ENCODE data around the gene SRA1. TPM values are rescaled to one million over a fixed set of nuclear protein-coding genes. Genes with fewer than 3 reads are reported as not detected.

The SRA1 gene
- total and polyA plus RNA-seq, 2 of the 13 experiments (the other 11 are each of a cell fraction or from before 2014, with no cell fraction given), result 14.2 to 32.8 TPM

DNA sequence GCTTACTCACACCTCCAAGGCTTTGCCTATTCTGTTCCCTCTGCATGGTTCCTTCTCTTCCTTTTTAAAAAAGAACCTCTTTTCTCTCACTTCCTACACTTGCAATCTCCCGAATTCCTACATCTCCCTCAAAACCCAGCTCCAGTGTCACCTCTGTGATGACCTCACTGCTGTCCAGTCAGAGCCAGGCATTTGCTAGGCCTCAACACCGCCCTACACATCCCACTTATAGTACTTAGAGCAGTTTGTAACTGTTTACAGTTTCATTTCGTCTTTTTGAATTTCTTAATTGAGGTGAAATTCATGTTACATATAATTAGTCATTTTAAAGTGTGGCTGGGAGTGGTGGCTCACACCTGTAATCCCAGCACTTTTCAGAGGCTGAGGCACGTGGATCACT is 44.9 kb upstream of the SRA1 start:
- 43% methylated on average over 4 of the region's 4 CpGs for WGBS (ENCODE audit: low lambda C conversion rate)
- no peaks in the 10 kb centered on the region for H3K36me3 ChIP-seq (replicated peaks in 1 of 2; ENCODE audit: control insufficient read depth in 1 of 2, insufficient read depth in 2 of 2, low read length in 2 of 2)
- TF ChIP-seq, protein P1, sequence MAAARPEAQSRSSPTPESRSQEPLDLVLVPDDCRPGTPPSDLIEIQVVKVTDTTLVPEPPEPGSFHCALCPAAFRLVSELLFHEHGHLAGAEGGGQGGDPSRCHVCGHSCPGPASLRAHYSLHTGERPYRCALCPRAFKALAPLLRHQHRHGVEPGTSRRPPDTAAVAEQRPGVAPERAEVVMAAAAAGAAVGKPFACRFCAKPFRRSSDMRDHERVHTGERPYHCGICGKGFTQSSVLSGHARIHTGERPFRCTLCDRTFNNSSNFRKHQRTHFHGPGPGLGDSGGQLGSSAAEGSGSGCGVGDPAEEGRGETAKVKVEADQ (CRISPR knock-in tag; IDR thresholded peaks at IDR 0.05; ENCODE audit: borderline replicate concordance), result no peak
- TF ChIP-seq NKX3-1 (CRISPR knock-in tag; IDR thresholded peaks at IDR 0.05) (no peak), ZNF234 (CRISPR knock-in tag; conservative IDR thresholded peaks at IDR 0.05) (no peak), GFI1 (CRISPR knock-in tag; IDR thresholded peaks at IDR 0.05; ENCODE audit: borderline replicate concordance) (no peak), ZNF20 (CRISPR knock-in tag; IDR thresholded peaks at IDR 0.05) (no peak), ZSCAN20 (CRISPR knock-in tag; IDR thresholded peaks at IDR 0.05; ENCODE audit: borderline replicate concordance) (no peak), KMT2A (CRISPR knock-in tag; IDR thresholded peaks at IDR 0.05) (no peak), SNRNP70 (IDR thresholded peaks at IDR 0.05; ENCODE audit: low read depth, low read length) (no peak), ZNF10 (CRISPR knock-in tag; IDR thresholded peaks at IDR 0.05; ENCODE audit: borderline replicate concordance, low read depth) (no peak)
- TF ChIP-seq, protein P2, sequence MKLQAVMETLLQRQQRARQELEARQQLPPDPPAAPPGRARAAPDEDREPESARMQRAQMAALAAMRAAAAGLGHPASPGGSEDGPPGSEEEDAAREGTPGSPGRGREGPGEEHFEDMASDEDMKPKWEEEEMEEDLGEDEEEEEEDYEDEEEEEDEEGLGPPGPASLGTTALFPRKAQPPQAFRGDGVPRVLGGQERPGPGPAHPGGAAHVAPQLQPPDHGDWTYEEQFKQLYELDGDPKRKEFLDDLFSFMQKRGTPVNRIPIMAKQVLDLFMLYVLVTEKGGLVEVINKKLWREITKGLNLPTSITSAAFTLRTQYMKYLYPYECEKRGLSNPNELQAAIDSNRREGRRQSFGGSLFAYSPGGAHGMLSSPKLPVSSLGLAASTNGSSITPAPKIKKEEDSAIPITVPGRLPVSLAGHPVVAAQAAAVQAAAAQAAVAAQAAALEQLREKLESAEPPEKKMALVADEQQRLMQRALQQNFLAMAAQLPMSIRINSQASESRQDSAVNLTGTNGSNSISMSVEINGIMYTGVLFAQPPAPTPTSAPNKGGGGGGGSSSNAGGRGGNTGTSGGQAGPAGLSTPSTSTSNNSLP (IDR thresholded peaks at IDR 0.05; ENCODE audit: low read depth, low read length), result no peak
- H3K79me2 ChIP-seq (ENCODE audit: insufficient read depth, low read length), result no peaks in the 10 kb centered on the region
- BruUV-seq (replicated peaks), result no TSS peak
- no peak overlapping the region for H3K4me3 ChIP-seq (replicated peaks in 1 of 3; ENCODE audit: insufficient read depth in 1 of 3, low read depth in 2 of 3, low read length in 3 of 3)
- ATAC-seq (no peak), DNase-seq (ENCODE audit: low spot score) (no peak), FAIRE-seq (no peak)
- intact Hi-C loops (cut with micrococcal nuclease; ENCODE audit: unreplicated experiment) (no loop called here), in situ Hi-C loops (cut with HindIII; ENCODE audit: extremely low pct_ligation_motif_present, low pct_unique_long_range_greater_than_20kb) (no loop called here)
- H3K9ac ChIP-seq (ENCODE audit: insufficient read depth, low read depth, low read length), result no peak overlapping the region
- H3K27ac ChIP-seq (ENCODE audit: extremely low read length, insufficient read depth, low read length), result no peak overlapping the region
- H2AFZ ChIP-seq (ENCODE audit: low read length), result no peak overlapping the region
- no peaks in the 10 kb centered on the region for H4K20me1 ChIP-seq (ENCODE audit: insufficient read depth, low read length)
- CTCF ChIA-PET (ENCODE audit: low intra/inter-chr PET ratio, low total read pairs), result no interaction called here
- no peak overlapping the region for H3K4me2 ChIP-seq (ENCODE audit: low read depth, low read length)
- POLR2A ChIA-PET, result no interaction called here
- peaks cover 32% of the 10 kb centered on the region for H3K4me1 ChIP-seq (ENCODE audit: insufficient read depth, low read length)
- H3K27me3 ChIP-seq (ENCODE audit: control insufficient read depth in 1 of 2, insufficient read depth in 2 of 2, low read length in 2 of 2), result no peaks in the 10 kb centered on the region; a peak in 2 of 5 replicates
- H3K9me3 ChIP-seq (ENCODE audit: low read length), result no peaks in the 10 kb centered on the region

Data from HepG2 (cell line).